ENCODE data around the gene IDH3B.

Gene IDH3B

GRCh38 chr20:2625062-2625461 lies 39.0 kb downstream of the IDH3B start:
- no peak overlapping the region for H3K27ac ChIP-seq
- H4K20me1 ChIP-seq (ENCODE audit: insufficient read depth) = no peaks in the 10 kb centered on the region
- no peak overlapping the region for H3K4me3 ChIP-seq (IDR thresholded peaks at IDR 0.05; ENCODE audit: insufficient read depth, low read depth, low read length)
- no peak overlapping the region for H3K9ac ChIP-seq
- no peaks in the 10 kb centered on the region for H3K36me3 ChIP-seq (ENCODE audit: insufficient read depth)
- no peak overlapping the region for H2AFZ ChIP-seq (ENCODE audit: low read depth)
- no peaks in the 10 kb centered on the region for H3K27me3 ChIP-seq (ENCODE audit: insufficient read depth, low read depth)
- no peaks in the 10 kb centered on the region for H3K4me1 ChIP-seq (ENCODE audit: low read depth, poor library complexity, severe bottlenecking)
- H3K79me2 ChIP-seq (ENCODE audit: insufficient read depth, low read depth) = no peaks in the 10 kb centered on the region
- H3K4me2 ChIP-seq = no peak overlapping the region
- TF ChIP-seq CTCF (conservative IDR thresholded peaks at IDR 0.05; ENCODE audit: low read depth, low read length) = no peak

GRCh38 chr20:2624190-2624589 lies 39.8 kb downstream of the IDH3B start:
- no peaks in the 10 kb centered on the region for H4K20me1 ChIP-seq (ENCODE audit: insufficient read depth)
- H3K27me3 ChIP-seq (ENCODE audit: insufficient read depth, low read depth) = no peaks in the 10 kb centered on the region
- H3K36me3 ChIP-seq (ENCODE audit: insufficient read depth) = no peaks in the 10 kb centered on the region

GRCh38 chr20:2619961-2620595 lies 43.9 kb downstream of the IDH3B start:
- Histone ChIP-seq H2AFZ (ENCODE audit: low read depth) (no peak overlapping the region), H3K4me2 (no peak overlapping the region), H3K4me3 (IDR thresholded peaks at IDR 0.05; ENCODE audit: insufficient read depth, low read depth, low read length) (no peak overlapping the region), H3K79me2 (ENCODE audit: insufficient read depth, low read depth) (no peaks in the 10 kb centered on the region), H3K9ac (no peak overlapping the region), H3K27me3 (ENCODE audit: insufficient read depth, low read depth) (no peaks in the 10 kb centered on the region), H3K4me1 (ENCODE audit: low read depth, poor library complexity, severe bottlenecking) (no peaks in the 10 kb centered on the region), H3K36me3 (ENCODE audit: insufficient read depth) (no peaks in the 10 kb centered on the region), H3K27ac (no peak overlapping the region), H4K20me1 (ENCODE audit: insufficient read depth) (no peaks in the 10 kb centered on the region)
- TF ChIP-seq CTCF (conservative IDR thresholded peaks at IDR 0.05; ENCODE audit: low read depth, low read length) = no peak

More at GRCh38 chr20:2624190-2624589, 39.8 kb downstream of the IDH3B start:
- H3K27ac ChIP-seq = no peak overlapping the region
- TF ChIP-seq CTCF (conservative IDR thresholded peaks at IDR 0.05; ENCODE audit: low read depth, low read length) = no peak
- H3K9ac ChIP-seq = no peak overlapping the region
- no peak overlapping the region for H2AFZ ChIP-seq (ENCODE audit: low read depth)
- no peaks in the 10 kb centered on the region for H3K4me1 ChIP-seq (ENCODE audit: low read depth, poor library complexity, severe bottlenecking)
- no peak overlapping the region for H3K4me2 ChIP-seq
- H3K4me3 ChIP-seq (IDR thresholded peaks at IDR 0.05; ENCODE audit: insufficient read depth, low read depth, low read length) = no peak overlapping the region
- H3K79me2 ChIP-seq (ENCODE audit: insufficient read depth, low read depth) = no peaks in the 10 kb centered on the region

GRCh38 chr20:2619337-2619736 lies 44.7 kb downstream of the IDH3B start:
- H3K27ac ChIP-seq = no peak overlapping the region
- H3K4me3 ChIP-seq (IDR thresholded peaks at IDR 0.05; ENCODE audit: insufficient read depth, low read depth, low read length) = no peak overlapping the region
- H3K79me2 ChIP-seq (ENCODE audit: insufficient read depth, low read depth) = no peaks in the 10 kb centered on the region
- TF ChIP-seq CTCF (conservative IDR thresholded peaks at IDR 0.05; ENCODE audit: low read depth, low read length) = no peak
- H3K9ac ChIP-seq = no peak overlapping the region
- no peaks in the 10 kb centered on the region for H3K27me3 ChIP-seq (ENCODE audit: insufficient read depth, low read depth)
- H3K36me3 ChIP-seq (ENCODE audit: insufficient read depth) = no peaks in the 10 kb centered on the region
- H4K20me1 ChIP-seq (ENCODE audit: insufficient read depth) = no peaks in the 10 kb centered on the region
- H2AFZ ChIP-seq (ENCODE audit: low read depth) = no peak overlapping the region
- H3K4me1 ChIP-seq (ENCODE audit: low read depth, poor library complexity, severe bottlenecking) = no peaks in the 10 kb centered on the region
- H3K4me2 ChIP-seq = no peak overlapping the region

All from KMS-11 (cell line).